ENCODE results near the gene ICAM5. TPM values are rescaled to one million over a fixed set of nuclear protein-coding genes. Genes with fewer than 3 reads are reported as not detected.

Gene ICAM5
- total and polyA plus RNA-seq, 2 donors, result 0.85 to 1.2 TPM

DNA sequence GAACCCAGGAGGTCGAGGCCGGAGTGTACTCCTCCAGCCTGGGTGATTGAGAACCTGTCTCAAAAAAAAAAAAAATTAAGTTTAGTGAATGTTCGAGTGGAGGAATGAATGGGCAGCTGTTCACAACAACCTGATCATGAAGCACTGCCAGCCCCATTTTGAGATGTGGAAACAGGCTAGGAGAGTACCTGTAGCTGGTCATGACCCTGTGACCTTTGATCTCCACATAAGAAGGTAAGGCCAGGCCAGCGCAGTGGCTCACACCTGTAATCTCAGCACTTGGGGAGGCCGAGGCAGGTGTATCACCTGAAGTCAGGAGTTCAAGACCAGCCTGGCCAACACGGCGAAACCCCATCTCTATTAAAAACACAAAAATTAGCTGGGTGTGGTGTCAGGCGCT is 36.0 kb downstream of the ICAM5 start:
- Histone ChIP-seq H3K27me3 (ENCODE audit: control insufficient read depth in 2 of 2, insufficient read depth in 1 of 2, low read length in 1 of 2) (no peaks in the 10 kb centered on the region), H3K4me3 (ENCODE audit: low read length in 2 of 2) (no peak overlapping the region), H3K36me3 (ENCODE audit: control insufficient read depth in 2 of 2, insufficient read depth in 2 of 2, low read length in 1 of 2) (peaks cover 98% of the 10 kb centered on the region in 2 donors), H3K27ac (ENCODE audit: low read depth in 1 of 2, low read length in 1 of 2) (no peak overlapping the region), H3K9me3 (ENCODE audit: control insufficient read depth in 2 of 2, insufficient read depth in 1 of 2, low read length in 1 of 2) (no peaks in the 10 kb centered on the region), H3K4me1 (ENCODE audit: control insufficient read depth in 2 of 2, insufficient read depth in 2 of 2, low read length in 2 of 2) (no peaks in the 10 kb centered on the region)
- 98% methylated on average over 8 of the region's 8 CpGs for WGBS
- no peak for DNase-seq (ENCODE audit: low read depth in 6 of 9, low spot score in 9 of 9)

DNA sequence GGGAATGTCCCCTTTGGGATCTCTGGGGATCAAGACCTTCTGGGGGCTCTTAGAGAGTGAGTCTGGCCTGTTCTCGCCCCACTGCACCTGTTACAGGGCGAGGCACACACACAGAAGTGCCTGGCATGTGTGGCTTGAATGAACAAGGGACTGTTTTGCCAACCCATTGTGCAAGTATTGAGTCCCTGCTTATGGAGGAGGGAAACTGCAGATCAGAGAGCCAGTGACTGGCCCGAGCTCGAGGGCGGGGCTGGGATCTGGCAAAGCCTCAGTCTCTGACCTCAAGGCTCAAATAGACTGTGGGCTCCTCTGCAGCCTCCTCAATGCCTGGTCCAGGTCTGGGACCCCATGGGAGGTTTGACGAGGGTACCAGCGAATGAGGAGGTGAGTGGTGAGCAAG is 38.0 kb downstream of the ICAM5 start:
- Histone ChIP-seq H3K4me3 (ENCODE audit: low read length in 2 of 2) (no peak overlapping the region), H3K36me3 (ENCODE audit: control insufficient read depth in 2 of 2, insufficient read depth in 2 of 2, low read length in 1 of 2) (peaks cover 77 to 91% of the 10 kb centered on the region in 2 donors), H3K27ac (ENCODE audit: low read depth in 1 of 2, low read length in 1 of 2) (no peak overlapping the region), H3K9me3 (ENCODE audit: control insufficient read depth in 2 of 2, insufficient read depth in 1 of 2, low read length in 1 of 2) (no peaks in the 10 kb centered on the region), H3K27me3 (ENCODE audit: control insufficient read depth in 2 of 2, insufficient read depth in 1 of 2, low read length in 1 of 2) (no peaks in the 10 kb centered on the region), H3K4me1 (ENCODE audit: control insufficient read depth in 2 of 2, insufficient read depth in 2 of 2, low read length in 2 of 2) (peaks cover 10% of the 10 kb centered on the region in 2 donors)
- no peak for DNase-seq (ENCODE audit: low read depth in 6 of 9, low spot score in 9 of 9)
- WGBS, result 97% methylated on average over 7 of the region's 7 CpGs

DNA sequence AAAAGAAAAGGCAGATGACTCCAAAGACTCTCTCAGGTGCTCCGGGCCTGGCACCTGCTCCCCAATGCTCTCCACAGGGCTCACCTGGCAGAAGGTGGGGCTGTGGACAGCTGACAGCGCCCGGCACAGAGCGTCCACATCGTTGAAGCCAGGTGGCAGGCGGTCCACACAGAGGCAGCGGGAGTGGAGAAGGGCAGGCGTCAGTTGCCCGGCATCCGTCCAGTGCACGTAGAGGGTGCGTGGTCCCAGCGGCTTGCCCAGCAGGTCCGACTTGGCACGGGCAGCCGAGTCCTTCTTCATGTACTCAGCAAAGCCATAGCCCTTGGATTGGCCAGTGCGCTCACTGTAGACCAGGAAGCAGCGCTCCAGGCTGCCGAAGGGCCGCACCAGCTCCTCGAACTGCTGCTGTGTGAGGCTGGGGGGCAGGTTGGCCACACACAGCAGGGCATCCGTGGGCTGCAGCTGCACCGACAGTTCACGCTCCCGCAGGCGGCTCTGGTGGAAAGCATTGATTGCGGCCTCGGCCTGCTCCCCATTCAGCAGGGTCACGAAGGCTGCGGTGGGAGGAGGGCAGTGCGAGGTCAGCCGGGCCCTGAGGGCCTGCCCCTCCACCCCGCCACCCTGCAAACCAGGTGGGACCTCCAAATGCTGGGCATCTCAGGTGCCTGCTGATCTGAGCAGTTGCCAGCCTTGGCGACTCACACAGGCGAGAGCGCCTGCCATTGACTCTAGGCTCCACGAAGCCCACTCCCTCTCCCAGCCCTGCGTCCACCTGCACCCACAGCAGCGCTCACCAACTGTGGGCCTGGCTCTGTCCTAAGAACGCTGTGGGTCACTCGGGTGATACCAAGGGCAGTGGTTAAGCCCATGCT is 39.0 kb downstream of the ICAM5 start:
- H3K4me3 ChIP-seq (ENCODE audit: low read length in 2 of 2), result no peak overlapping the region
- H3K4me1 ChIP-seq (ENCODE audit: control insufficient read depth in 2 of 2, insufficient read depth in 2 of 2, low read length in 2 of 2), result peaks cover 12 to 13% of the 10 kb centered on the region in 2 donors
- H3K27ac ChIP-seq (ENCODE audit: low read depth in 1 of 2, low read length in 1 of 2), result no peak overlapping the region
- no peaks in the 10 kb centered on the region for H3K27me3 ChIP-seq (ENCODE audit: control insufficient read depth in 2 of 2, insufficient read depth in 1 of 2, low read length in 1 of 2)
- DNase-seq (ENCODE audit: low read depth in 6 of 9, low spot score in 9 of 9), result no peak
- H3K9me3 ChIP-seq (ENCODE audit: control insufficient read depth in 2 of 2, insufficient read depth in 1 of 2, low read length in 1 of 2), result no peaks in the 10 kb centered on the region
- WGBS, result 98% methylated on average over 41 of the region's 41 CpGs
- H3K36me3 ChIP-seq (ENCODE audit: control insufficient read depth in 2 of 2, insufficient read depth in 2 of 2, low read length in 1 of 2), result peaks cover 67 to 81% of the 10 kb centered on the region in 2 donors

GRCh38 chr19:10329555-10329954 is 39.8 kb downstream of the ICAM5 start:
- H3K36me3 ChIP-seq (ENCODE audit: control insufficient read depth in 2 of 2, insufficient read depth in 2 of 2, low read length in 1 of 2), result peaks cover 63 to 77% of the 10 kb centered on the region in 2 donors
- H3K4me1 ChIP-seq (ENCODE audit: control insufficient read depth in 2 of 2, insufficient read depth in 2 of 2, low read length in 2 of 2), result peaks cover 17 to 20% of the 10 kb centered on the region in 2 donors
- H3K27ac ChIP-seq (ENCODE audit: low read depth in 1 of 2, low read length in 1 of 2), result no peak overlapping the region
- WGBS, result 98% methylated on average over 13 of the region's 13 CpGs
- no peak for DNase-seq (ENCODE audit: low read depth in 6 of 9, low spot score in 9 of 9)
- no peaks in the 10 kb centered on the region for H3K9me3 ChIP-seq (ENCODE audit: control insufficient read depth in 2 of 2, insufficient read depth in 1 of 2, low read length in 1 of 2)
- H3K27me3 ChIP-seq (ENCODE audit: control insufficient read depth in 2 of 2, insufficient read depth in 1 of 2, low read length in 1 of 2), result no peaks in the 10 kb centered on the region
- H3K4me3 ChIP-seq (ENCODE audit: low read length in 2 of 2), result no peak overlapping the region

DNA sequence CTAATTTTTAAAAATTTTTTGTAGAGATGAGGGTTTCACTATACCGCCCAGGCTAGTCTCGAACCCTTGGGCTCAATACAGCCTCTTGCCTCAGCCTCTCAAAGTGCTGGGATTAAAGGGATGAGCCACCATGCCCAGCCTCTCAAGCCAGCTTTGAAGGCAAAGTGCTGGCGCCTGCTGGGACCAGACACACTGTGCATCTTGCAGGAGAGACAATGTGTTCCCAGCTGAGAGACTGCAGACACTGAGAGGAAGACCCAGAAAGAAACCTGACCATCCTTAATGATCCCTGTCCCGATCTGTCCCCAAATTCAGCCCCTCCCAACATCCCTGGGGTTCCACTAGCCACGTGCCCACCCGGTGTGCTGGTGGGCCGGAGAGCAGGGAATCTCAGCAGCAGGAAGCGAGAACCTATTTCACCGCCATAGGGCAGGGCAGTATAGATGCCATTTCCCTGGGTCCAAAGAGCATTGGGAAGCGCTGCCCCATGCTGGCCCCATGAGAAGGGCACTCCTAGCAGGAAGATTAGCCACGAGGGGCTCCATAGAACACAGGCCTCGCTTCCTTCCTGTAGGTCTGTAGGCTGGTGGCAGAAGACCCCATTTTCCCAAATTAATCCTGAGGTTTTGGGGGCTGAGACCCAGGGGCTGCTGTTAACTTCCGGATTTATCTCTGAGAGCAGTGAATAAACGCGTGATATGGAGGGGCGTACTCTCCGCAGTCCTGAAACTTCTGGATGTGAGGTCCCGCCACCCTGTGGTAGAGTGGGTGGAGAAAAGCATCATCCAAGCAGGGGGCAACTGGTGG is 42.6 kb downstream of the ICAM5 start:
- Histone ChIP-seq H3K27me3 (ENCODE audit: control insufficient read depth in 2 of 2, insufficient read depth in 1 of 2, low read length in 1 of 2) (no peaks in the 10 kb centered on the region), H3K9me3 (ENCODE audit: control insufficient read depth in 2 of 2, insufficient read depth in 1 of 2, low read length in 1 of 2) (peaks cover 0 to 4% of the 10 kb centered on the region in 2 donors), H3K4me1 (ENCODE audit: control insufficient read depth in 2 of 2, insufficient read depth in 2 of 2, low read length in 2 of 2) (peaks cover 17 to 29% of the 10 kb centered on the region in 2 donors), H3K27ac (ENCODE audit: low read depth in 1 of 2, low read length in 1 of 2) (peak overlapping the region; percentile 94 to 95), H3K4me3 (ENCODE audit: low read length in 2 of 2) (peak overlapping the region; percentile 72 to 82), H3K36me3 (ENCODE audit: control insufficient read depth in 2 of 2, insufficient read depth in 2 of 2, low read length in 1 of 2) (peaks cover 51 to 62% of the 10 kb centered on the region in 2 donors)
- WGBS, result 50% methylated on average over 18 of the region's 18 CpGs
- no peak for DNase-seq (ENCODE audit: low read depth in 6 of 9, low spot score in 9 of 9)

- peak within 1 kb of the TSS; percentile 72 to 82 for H3K4me3 ChIP-seq (ENCODE audit: low read length in 2 of 2)
- peak; percentile 92 to 99 (median 97) for DNase-seq (ENCODE audit: low read depth in 6 of 9, low spot score in 9 of 9)
- H3K4me1 ChIP-seq (ENCODE audit: control insufficient read depth in 2 of 2, insufficient read depth in 2 of 2, low read length in 2 of 2), result peaks cover 17 to 29% of the 10 kb centered on the region in 2 donors
- H3K27ac ChIP-seq (ENCODE audit: low read depth in 1 of 2, low read length in 1 of 2), result peak within 1 kb of the TSS; percentile 94 to 95
- H3K36me3 ChIP-seq (ENCODE audit: control insufficient read depth in 2 of 2, insufficient read depth in 2 of 2, low read length in 1 of 2), result peaks cover 43 to 54% of the 10 kb centered on the region in 2 donors
- under 1% methylated on average over 82 of the region's 82 CpGs for WGBS
- H3K27me3 ChIP-seq (ENCODE audit: control insufficient read depth in 2 of 2, insufficient read depth in 1 of 2, low read length in 1 of 2), result no peaks in the 10 kb centered on the region
- H3K9me3 ChIP-seq (ENCODE audit: control insufficient read depth in 2 of 2, insufficient read depth in 1 of 2, low read length in 1 of 2), result peaks cover 0 to 4% of the 10 kb centered on the region in 2 donors
These were observed 43.4 kb downstream of the ICAM5 start, which contains the start of gene RAVER1 for GRCh38 chr19:10332965-10333757. Gene RAVER1 (minus strand): TSS chr19:10333529. CDS start chr19:10333507, 22 bp downstream.

- Histone ChIP-seq H3K27ac (ENCODE audit: low read depth in 1 of 2, low read length in 1 of 2) (peak overlapping the region; percentile 81 to 93), H3K27me3 (ENCODE audit: control insufficient read depth in 2 of 2, insufficient read depth in 1 of 2, low read length in 1 of 2) (no peaks in the 10 kb centered on the region), H3K36me3 (ENCODE audit: control insufficient read depth in 2 of 2, insufficient read depth in 2 of 2, low read length in 1 of 2) (peaks cover 35 to 45% of the 10 kb centered on the region in 2 donors), H3K9me3 (ENCODE audit: control insufficient read depth in 2 of 2, insufficient read depth in 1 of 2, low read length in 1 of 2) (peaks cover 0 to 4% of the 10 kb centered on the region in 2 donors), H3K4me1 (ENCODE audit: control insufficient read depth in 2 of 2, insufficient read depth in 2 of 2, low read length in 2 of 2) (peaks cover 22 to 35% of the 10 kb centered on the region in 2 donors), H3K4me3 (ENCODE audit: low read length in 2 of 2) (peak overlapping the region; percentile 72 to 82)
- 69% methylated on average over 44 of the region's 44 CpGs for WGBS
- DNase-seq (ENCODE audit: low read depth in 6 of 9, low spot score in 9 of 9), result no peak
These were observed 44.2 kb downstream of the ICAM5 start for GRCh38 chr19:10333758-10334587.

Data from thymus (tissue), 11 donors.